Effector CD4-positive, alpha-beta T cell (primary cell): Measurements from ENCODE around the gene BCCIP.

ENCODE experiments used
- DNase-seq: peaks from one replicate; pipeline ENCODE4 v3.0.0-alpha.2; 2020

Gene BCCIP

GRCh38 chr10:125845617-125846016 lies 22.3 kb downstream of the BCCIP start:
- DNase-seq = no peak

DNA sequence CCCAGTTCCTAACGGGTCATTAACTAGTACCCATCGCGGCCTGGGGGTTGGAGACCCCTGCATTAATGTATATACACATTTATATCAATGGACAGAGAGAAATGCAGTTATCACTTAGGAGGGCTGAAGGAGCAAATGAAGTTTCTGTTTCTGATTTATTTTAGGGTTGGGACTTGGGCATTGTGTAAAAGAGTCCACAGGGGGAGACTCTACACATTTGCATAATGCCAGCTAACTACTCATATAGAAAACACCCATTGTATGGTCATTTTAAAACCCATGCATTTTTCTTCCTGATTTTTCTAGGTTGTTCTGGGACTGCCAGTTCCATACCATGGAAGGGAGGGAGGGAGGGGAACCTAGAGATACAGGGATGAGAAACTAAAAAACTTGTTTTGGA lies 23.5 kb downstream of the BCCIP start:
- DNase-seq = no peak

DNA sequence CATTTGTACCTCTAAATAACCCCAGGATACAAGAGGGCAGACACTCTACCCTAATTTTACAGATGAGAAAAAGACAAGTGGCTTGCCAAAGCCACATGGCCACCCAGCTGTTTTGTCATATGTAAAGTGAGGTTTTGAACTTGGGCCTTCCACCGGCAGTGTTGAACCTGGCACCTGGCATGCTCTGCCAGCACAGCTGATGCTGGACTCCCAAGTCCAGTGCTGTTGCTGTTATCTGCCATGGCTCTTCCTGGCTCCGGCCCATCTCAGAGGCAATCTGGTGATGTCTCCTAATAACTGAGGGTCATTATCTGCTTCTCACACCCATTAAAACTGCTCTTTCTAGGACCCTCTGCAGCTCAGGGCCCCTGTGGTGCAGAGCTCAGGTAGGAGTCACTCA lies 25.0 kb downstream of the BCCIP start:
- DNase-seq = no peak

DNA sequence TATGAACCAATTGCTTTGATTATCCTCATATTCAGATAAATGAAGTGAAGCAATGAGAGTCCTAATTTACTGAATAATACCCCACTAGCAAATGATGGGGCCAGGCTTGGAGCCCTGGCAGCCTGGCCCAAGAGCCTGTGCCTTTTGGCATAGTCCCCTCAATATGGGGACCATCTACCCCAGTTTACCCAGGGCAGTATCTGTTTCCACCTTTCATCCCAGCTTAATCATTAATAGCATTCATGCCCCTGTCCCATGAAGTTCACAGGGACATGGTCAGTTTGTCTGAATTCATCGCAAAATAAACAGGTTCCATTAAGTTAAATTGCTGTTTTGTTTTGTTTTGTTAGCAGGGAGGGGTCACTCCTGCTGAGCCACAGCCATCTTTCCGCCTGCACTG lies 25.5 kb downstream of the BCCIP start:
- no peak for DNase-seq

DNA sequence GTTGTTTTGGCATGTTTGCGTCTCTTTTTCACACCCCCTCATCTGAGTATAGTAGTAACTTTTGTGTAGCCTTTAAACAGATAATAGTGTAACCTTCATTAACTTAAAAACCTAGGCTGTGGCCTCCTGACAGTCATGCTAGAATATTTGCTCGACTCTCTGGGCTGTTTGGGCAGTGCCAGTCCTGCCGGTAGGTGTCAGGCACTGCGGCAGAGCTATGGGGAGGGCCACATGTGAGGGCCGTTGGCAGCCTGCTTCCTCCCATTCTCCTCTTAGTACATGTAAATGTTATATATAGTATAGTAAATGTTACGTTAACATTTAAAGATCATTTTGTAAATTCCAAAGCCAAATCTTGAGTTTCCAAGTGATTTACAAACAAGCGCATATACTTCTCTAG lies 26.1 kb downstream of the BCCIP start:
- no peak for DNase-seq

GRCh38 chr10:125850766-125851731 lies 27.7 kb downstream of the BCCIP start:
- DNase-seq = no peak

DNA sequence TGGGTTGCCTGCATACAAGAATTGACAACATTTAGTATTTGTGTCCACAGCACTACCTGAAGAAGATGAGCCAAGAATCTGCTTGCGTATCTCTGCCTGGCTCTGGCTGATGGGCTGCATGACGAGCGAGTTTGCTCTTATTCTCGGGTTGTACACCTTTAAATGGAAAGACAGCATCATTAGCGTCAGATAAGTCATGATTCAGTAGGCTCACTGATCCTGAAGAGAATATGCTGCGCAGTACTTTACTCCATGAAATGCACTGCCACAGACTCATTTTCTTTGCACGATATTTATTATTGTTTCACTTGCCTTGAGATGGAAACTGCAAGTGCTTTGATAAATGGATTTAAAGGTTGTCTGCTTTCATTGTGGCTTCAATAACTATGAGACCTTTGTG lies 29.1 kb downstream of the BCCIP start:
- no peak for DNase-seq

GRCh38 chr10:125857185-125857760 lies 33.9 kb downstream of the BCCIP start:
- no peak for DNase-seq

DNA sequence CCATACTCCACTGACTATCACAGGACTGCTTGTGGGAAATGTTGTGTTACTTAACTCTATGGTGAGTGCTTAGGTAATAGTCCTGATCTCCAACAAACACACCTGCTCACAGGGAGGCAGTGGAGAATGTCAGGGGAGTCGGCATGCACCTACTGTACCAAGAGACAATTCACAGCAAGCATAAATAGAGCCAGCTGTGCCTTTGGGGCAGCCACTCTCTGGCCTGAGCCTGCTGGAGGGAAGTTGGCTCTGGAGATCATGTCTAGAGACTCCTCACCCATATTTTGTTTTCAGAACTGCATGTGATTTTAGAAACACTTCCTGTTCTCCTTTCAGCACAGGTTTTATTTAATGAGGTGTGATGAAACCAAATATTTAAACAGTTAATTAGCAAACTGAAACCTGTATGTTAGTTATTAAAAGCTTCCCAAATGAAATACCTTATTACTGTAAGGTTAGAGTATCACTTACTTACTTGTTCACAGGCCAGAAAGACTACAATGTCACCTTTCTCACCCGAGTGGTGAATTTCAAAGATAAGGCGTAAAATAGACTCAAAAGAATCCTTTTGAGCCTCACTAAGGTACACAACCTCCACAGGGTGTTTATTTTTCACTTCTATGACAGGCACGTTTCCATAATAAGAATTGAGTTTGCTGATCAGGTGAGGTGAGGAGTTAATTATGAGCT lies 35.9 kb downstream of the BCCIP start:
- DNase-seq = no peak

GRCh38 chr10:125865120-125865519 lies 41.8 kb downstream of the BCCIP start:
- no peak for DNase-seq

DNA sequence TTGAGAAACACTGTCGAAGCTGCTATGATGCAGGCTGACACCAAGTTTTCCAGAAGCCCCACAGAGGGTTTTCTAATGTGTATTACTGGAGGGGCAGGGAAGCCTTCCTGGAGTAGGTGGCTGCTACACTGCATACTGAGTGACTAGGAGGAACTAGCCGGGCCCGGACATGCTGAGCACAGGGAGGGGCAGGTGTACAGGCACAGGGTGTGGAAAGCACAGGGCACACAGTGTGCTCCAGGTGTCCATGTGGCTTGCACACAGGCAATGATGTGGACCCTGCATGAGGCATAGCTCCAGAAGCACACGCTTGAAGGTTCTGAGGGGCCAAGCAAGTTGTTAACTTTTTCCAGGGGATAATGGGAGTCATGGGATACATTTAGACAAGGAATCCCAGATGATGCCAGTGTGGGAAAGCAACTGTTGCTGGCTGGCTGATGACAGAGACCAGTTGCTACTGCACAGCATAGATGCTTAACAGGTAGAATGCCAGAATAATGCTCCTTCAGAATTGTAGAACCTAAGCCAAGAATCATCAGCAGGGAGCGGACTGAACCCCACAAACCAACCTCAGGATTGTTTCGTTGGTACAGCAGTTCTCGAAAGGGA lies 43.2 kb downstream of the BCCIP start:
- no peak for DNase-seq

DNA sequence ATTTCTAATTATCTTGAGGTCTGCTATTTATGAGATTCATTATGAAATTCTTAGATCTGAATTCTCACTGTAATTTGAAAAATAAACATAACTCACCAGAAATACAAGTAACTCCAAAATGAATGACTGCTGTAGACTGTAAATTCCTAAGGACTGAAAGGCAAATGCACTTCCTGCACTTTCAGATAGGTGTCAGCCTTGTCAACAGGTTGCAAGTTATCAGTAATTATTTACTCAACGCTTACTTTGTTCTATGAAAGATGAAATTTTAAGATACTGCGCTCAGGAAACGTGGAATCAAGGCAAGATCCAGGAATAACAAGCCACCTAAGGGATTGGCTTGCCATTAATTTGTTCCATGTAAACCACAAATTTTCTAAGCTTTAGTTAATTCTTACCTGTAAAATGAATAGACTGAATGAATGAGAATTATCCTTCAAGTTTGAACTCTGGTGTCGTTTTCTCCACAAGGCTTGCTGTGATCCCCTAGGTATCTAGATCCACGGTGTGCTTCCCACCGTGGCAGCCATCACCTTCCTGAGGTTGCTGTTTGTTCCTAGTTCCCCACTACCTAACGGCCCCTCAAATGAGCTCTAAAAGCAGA lies 45.1 kb downstream of the BCCIP start:
- no peak for DNase-seq

DNA sequence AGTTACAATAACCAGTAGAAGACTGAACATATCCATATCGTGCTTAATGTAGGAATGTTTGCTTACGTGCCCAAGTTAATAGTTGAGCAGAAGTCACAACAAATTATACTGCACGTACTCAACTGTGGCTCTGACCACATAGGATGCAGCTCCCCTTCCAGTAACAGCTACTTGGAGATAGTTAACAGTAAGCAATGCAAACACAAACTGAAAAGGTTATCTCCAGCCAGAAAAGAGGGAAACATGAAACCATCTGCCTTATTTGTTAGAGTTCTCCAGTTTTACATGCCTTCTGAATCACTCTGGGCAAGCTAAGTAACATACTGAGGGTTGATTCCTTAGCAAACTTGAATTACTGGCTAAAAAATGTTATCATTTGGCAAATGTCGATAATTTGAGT lies 48.0 kb downstream of the BCCIP start:
- no peak for DNase-seq

- no peak for DNase-seq
Measured at GRCh38 chr10:125878957-125879835, 55.9 kb downstream of the BCCIP start.

- no peak for DNase-seq
Measured at GRCh38 chr10:125880719-125881118, 57.4 kb downstream of the BCCIP start.

DNA sequence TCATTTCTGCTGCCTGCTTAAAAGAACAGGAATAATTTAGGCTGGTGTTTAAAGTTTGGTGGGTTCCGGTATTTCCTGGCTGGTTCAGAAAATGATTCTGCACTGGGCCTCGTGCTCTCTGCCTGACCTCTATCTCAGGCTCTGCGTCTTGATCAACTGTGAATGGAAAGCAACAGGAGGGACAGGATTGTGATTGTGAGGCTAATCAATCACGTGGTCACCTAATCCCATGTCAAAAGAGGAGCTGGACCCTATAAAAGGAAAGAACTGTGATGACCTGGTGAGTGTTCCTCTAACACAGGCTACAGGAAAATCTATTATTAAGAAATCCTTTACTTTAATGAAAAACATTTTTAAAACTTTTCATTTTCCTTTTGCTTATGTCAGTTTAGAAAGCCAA lies 57.8 kb downstream of the BCCIP start, which contains the start of gene DHX32:
Gene DHX32 (minus strand): TSS at position 101 of the 400 bp plus-strand sequence. CDS start 468 bp downstream, outside the sequence.
- no peak for DNase-seq

DNA sequence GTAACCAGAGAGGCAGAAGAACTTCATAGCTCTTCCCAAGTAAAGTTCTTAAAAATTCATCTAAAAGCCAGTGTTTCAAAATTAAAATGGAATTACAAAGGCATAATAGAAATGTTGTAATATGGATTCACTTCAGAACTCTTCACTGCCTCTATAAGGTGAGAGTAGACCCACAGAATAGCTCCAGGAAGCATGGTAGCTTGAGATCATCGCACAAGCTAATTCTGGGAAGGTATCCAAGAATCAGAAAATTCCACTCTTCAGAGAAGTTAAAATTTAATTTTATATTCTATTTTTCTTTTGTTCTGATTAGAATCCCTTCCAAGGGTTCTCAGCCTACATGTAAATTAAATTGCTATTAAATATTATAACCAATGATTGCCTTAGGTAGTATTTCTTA lies 59.2 kb downstream of the BCCIP start:
- no peak for DNase-seq

GRCh38 chr10:125883211-125883610 lies 59.9 kb downstream of the BCCIP start:
- DNase-seq = no peak
